ENCODE measurements around the gene ATXN2.
"Not testable (repeated sequence)": the region's sequence is repeated elsewhere in the genome, so short reads cannot be mapped to it uniquely, and the experiment has no call there.

Gene ATXN2

DNA sequence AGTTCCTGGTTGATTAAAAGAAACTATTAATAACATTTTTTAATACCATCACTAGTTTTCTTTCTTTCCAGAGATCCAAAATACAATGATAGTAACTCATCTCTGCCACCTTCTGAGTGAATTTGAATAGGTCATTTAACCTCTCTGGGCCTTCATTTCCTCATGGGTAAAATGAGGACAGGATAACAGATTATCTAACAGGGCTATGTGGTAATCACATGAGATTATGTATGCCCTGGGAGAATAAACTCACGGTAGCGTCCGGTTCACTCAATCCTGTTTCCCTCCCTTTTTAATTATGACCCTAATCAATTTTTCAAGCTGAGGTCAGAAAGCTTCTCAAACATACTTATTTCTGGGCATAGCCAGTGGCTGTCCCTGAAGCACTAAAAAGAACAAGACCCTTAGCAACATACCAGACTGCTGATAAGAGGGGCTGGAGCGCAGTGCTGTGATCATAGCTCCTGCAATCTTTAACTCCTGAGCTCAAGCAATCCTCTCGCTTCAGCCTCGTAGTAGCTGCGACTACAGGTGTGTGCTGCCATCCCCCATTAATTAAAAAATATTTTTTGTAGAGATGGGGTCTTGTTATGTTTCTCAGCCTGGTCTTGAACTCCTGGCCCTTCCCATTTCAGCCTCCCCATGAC is 24.2 kb downstream of the ATXN2 start:
- DNase-seq (ENCODE audit: low read depth, low spot score), result no peak
- H3K27ac ChIP-seq, result no peak overlapping the region

DNA sequence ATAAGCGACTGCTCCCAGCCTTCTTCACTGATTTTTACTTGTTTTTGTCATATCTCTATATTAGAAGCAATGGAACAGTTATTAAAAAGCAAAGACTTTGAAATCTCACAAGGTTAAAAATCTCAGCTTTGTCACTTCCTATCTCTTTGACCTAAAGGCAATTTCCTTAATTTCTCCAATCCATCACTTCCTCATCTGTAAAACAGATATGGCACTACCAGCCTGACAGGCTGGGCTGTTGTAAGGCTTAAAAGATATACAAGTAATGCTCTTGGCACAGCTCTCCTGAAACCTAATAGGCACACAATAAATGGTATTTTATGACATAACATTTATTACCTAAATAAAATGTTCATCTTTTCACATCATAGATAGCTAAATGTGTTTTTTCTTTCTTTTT is 25.6 kb downstream of the ATXN2 start:
- no peak overlapping the region for H3K27ac ChIP-seq
- DNase-seq (ENCODE audit: low read depth, low spot score), result no peak

- peak; percentile 33 for DNase-seq (ENCODE audit: low read depth, low spot score)
- H3K27ac ChIP-seq, result peak overlapping the region; percentile 69
Observed at GRCh38 chr12:111570084-111570961, 28.8 kb downstream of the ATXN2 start.

GRCh38 chr12:111569363-111570083 is 29.6 kb downstream of the ATXN2 start:
- H3K27ac ChIP-seq, result peak overlapping the region; percentile 69
- no peak for DNase-seq (ENCODE audit: low read depth, low spot score)

- not testable (repeated sequence) for H3K27ac ChIP-seq; DNase-seq (ENCODE audit: low read depth, low spot score)
Observed at GRCh38 chr12:111560844-111561243, 38.3 kb downstream of the ATXN2 start.

- H3K27ac ChIP-seq, result no peak overlapping the region
- DNase-seq (ENCODE audit: low read depth, low spot score), result no peak
Observed at GRCh38 chr12:111558107-111558376, 41.1 kb downstream of the ATXN2 start.

- no peak overlapping the region for H3K27ac ChIP-seq
- DNase-seq (ENCODE audit: low read depth, low spot score), result no peak
Observed at GRCh38 chr12:111557271-111558106, 41.6 kb downstream of the ATXN2 start.

DNA sequence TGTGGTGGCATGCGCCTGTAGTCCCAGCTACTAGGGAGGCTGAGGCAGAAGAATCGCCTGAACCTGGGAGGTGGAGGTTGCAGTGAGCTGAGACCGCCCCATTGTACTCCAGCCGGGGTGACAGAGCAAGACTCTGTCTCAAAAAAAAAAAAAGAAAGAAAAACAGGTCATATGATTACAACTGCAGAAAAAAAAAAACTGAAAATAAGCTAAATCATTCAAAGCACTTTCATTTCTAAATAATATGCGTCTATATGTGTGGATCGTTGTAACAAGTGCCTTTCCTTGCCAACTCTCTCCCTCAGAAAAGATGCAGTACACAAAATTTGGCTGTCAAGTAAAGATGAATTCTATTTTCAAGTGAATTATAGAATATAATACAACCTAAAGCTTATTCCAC is 42.4 kb downstream of the ATXN2 start:
- DNase-seq (ENCODE audit: low read depth, low spot score), result no peak
- no peak overlapping the region for H3K27ac ChIP-seq

GRCh38 chr12:111555313-111555712 is 43.8 kb downstream of the ATXN2 start:
- H3K27ac ChIP-seq; DNase-seq (ENCODE audit: low read depth, low spot score): not testable (repeated sequence)

DNA sequence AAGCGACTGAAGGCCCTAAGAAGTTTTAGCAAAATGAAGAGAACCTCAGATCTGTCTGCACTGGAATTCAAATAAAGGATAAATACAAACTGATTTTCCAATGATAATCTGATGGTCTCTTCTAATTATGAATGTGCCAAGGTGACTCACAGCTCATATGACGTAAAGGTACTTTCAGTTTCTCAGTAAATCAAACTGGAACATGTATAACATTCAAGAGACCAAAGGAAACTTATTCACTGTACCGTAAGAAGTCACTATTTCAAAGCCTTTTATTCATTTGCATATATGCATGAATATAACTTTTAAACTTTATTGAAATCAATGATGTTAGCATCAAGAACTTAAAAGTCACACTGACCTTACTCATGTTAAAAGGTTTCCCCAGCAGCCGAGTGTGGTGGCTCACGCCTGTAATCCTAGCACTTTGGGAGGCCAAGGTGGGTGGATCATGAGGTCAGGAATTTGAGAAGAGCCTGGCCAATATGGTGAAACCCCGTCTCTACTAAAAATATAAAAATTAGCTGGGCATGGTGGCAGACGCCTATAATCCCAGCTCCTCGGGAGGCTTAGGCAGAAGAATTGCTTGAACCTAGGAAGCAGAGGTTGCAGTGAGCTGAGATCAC is 52.2 kb downstream of the ATXN2 start:
- no peak overlapping the region for H3K27ac ChIP-seq
- no peak for DNase-seq (ENCODE audit: low read depth, low spot score)

GRCh38 chr12:111546171-111546570 is 52.9 kb downstream of the ATXN2 start:
- no peak overlapping the region for H3K27ac ChIP-seq
- DNase-seq (ENCODE audit: low read depth, low spot score), result no peak

GRCh38 chr12:111544032-111544431 is 55.1 kb downstream of the ATXN2 start:
- H3K27ac ChIP-seq, result no peak overlapping the region
- no peak for DNase-seq (ENCODE audit: low read depth, low spot score)

- no peak for DNase-seq (ENCODE audit: low read depth, low spot score)
Observed at GRCh38 chr12:111532751-111533150, 66.4 kb downstream of the ATXN2 start.

GRCh38 chr12:111529424-111530368 is 69.4 kb downstream of the ATXN2 start:
- no peak overlapping the region for H3K27ac ChIP-seq
- no peak for DNase-seq (ENCODE audit: low read depth, low spot score)

More at GRCh38 chr12:111532751-111533150, 66.4 kb downstream of the ATXN2 start:
- H3K27ac ChIP-seq, result no peak overlapping the region

DNA sequence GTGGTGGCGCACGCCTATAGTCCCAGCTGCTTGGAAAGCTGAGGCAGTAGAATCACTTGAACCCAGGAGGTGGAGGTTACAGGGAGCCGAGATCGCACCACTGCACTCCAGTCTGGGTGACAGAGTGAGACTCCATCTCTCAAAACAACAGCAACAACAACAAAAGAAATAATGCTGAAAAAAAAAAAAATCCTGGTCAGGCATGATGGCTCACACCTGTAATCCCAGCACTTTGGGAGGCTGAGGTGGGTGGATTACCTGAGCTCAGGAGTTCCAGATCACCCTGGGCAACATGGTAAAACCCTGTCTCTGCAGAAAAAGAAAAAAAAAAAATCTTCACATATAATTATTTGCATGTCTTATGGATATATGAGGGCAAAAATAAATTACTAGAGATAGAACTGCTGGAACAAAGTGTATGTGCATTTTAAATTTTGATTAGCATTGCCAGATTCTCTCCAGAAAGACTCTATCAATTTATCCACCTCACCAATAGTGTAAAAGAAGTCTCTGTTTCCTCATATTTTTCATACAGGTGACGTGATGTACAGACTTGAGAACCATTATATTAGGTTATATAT is 75.4 kb downstream of the ATXN2 start:
- DNase-seq (ENCODE audit: low read depth, low spot score), result no peak
- no peak overlapping the region for H3K27ac ChIP-seq

DNA sequence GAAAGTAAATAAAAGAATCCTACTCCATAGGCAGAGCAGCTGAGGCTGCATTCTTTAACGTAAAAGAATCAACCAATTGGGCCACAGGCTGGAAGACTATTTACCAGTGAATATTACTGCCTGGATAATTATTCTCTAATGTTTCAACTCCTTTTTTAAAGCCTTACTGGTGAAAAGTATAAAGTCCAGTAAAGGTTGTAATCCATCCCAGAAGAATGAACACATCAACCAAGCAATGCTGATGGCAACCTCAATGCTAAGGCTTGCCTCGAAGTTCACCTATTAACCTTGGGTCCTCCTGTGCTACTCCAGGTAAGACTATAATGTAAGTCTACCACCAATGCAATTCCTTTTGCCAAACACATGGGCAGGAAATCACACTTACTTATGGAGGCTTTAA is 77.3 kb downstream of the ATXN2 start:
- H3K27ac ChIP-seq, result no peak overlapping the region
- DNase-seq (ENCODE audit: low read depth, low spot score), result no peak

DNA sequence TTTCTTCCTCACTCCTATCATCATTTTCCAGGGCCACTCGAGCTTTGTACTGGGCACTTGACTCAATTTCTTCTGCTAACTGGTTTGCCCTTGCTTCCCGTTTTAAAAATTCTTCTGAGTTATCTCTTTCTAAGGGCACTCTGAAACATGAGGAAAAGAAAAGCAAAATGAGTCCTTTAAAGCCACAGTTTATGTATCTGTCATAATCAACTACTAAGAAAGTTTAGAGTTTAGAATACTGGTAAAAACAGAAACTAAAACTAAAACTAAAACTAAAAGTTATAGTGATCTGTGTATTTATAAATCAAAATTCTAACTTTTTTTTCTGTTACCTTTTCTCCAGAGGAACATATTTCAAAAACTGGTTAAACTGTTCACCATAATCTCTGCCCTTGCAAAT is 79.2 kb downstream of the ATXN2 start:
- DNase-seq (ENCODE audit: low read depth, low spot score), result no peak

DNA sequence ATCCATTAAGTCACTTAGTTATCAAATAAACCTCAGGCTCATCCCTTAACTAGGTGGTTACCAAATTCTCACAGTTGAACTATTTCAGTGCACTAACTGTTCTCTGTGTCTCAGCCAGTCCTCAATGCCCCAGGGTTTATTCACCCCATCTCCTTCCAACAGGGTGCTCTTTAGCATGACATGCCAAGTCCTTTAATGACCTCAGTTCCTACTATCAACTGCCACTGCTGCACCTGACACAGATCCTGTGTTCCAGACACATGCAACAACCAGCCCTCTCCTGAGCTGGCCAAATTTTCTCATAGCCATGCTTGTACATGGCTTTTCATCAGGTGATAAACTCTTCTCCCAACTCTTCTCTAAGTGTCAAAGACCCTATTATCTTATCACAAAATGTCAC is 80.0 kb downstream of the ATXN2 start:
- DNase-seq (ENCODE audit: low read depth, low spot score), result no peak

More for the DNA sequence above, 79.2 kb downstream of the ATXN2 start:
- no peak overlapping the region for H3K27ac ChIP-seq

More for the DNA sequence above, 80.0 kb downstream of the ATXN2 start:
- no peak overlapping the region for H3K27ac ChIP-seq

Measured in epithelial cell of prostate (primary cell).